Measurements from ENCODE around the gene NFIB.

GRCh38 chr9:14307989-14308852, 5.7 kb downstream of the NFIB start:
- no peak for TF ChIP-seq CTCF (IDR thresholded peaks at IDR 0.05; ENCODE audit: extremely low read depth in 1 of 2, insufficient read depth in 1 of 2, low read depth in 1 of 2, low read length in 2 of 2)
- TF ChIP-seq POLR2AphosphoS5 (IDR thresholded peaks at IDR 0.05; ENCODE audit: insufficient read depth, low read depth, low read length), result no peak
- no peak for TF ChIP-seq POLR2A (IDR thresholded peaks at IDR 0.05; ENCODE audit: low read depth, low read length)
- no peak for TF ChIP-seq EZH2 (IDR thresholded peaks at IDR 0.05; ENCODE audit: borderline replicate concordance, low read depth, low read length, severe bottlenecking)
- TF ChIP-seq MYC (IDR thresholded peaks at IDR 0.05; ENCODE audit: low read depth, low read length), result no peak
- TF ChIP-seq FOS (IDR thresholded peaks at IDR 0.05; ENCODE audit: borderline replicate concordance, insufficient read depth, low read length), result no peak
- no peak for TF ChIP-seq MAX (IDR thresholded peaks at IDR 0.05; ENCODE audit: insufficient read depth, insufficient read length)
- TF ChIP-seq JUN (IDR thresholded peaks at IDR 0.05; ENCODE audit: borderline replicate concordance, insufficient read depth, insufficient read length, low read depth), result no peak
- TF ChIP-seq GATA2 (IDR thresholded peaks at IDR 0.05; ENCODE audit: insufficient read depth, insufficient read length, low read depth, low read length), result no peak

Measured in endothelial cell of umbilical vein (primary cell).